GM19099 (cell line): Measurements from ENCODE around the gene TMEM163.
A peak's percentile ranks its signal among the peaks of the same experiment; 100 is the strongest.

Experiments
- POLR2A ChIP-seq: IDR thresholded peaks from 3 replicates; pipeline ENCODE4 v1.6.1; 2011; ENCODE audit warnings: low read depth; ENCODE audit not compliant: insufficient read length; ENCODE audit errors: extremely low read depth

The TMEM163 gene

GRCh38 chr2:134718817-134719814 lies at the start of gene TMEM163:
TSS of gene TMEM163 (minus strand) at chr2:134719000.
- no peak for TF ChIP-seq POLR2A

DNA sequence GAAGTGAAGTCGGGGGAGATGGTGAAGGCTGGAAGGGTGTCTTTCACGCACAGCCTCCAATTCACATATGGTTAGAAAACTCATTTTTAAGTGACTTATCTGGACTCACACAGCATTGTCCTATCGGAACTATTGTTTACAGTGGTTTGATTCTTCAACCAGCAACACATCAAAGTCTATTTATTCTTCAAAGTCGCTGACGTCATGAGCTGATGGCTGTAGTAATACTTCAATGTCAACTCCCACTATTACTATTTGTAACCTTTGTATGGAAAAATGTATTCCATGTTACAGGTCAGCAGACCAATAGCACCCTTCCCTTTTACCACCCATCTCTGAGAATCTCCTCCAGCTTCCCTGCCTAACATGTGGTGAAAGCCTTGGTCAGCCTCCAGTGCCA lies 47.8 kb upstream of the TMEM163 start:
- TF ChIP-seq POLR2A: no peak

- TF ChIP-seq POLR2A: no peak
Observed at GRCh38 chr2:134765987-134766386, 47.2 kb upstream of the TMEM163 start.

- no peak for TF ChIP-seq POLR2A
Observed at GRCh38 chr2:134764164-134764563, 45.4 kb upstream of the TMEM163 start.

DNA sequence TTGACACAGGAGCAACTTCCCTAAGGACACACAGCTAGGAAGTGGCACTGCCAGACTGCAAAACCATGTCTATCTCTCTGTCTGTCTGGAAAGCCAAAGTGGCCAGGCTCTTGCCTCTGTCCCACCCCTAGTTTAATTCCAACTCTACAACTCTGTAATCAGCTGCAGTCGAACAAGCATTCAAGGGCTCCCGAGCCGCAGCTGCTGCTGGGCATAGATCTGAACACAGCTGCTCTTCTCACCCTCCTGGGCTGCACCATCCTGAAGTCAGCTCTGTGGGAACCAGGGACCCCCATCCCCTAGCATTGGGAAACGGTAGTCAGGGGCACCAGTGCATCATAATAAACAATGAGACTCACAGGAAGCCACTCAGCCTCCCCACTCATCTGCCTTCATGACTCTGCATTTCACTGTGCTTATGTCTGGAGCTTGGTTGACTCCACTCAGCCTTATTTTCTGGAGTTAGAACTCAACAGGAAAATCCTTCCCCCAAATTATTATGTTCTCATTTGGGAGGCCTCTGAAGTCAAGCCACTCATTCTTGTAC lies 44.4 kb upstream of the TMEM163 start:
- TF ChIP-seq POLR2A: no peak

GRCh38 chr2:134762508-134762907 lies 43.7 kb upstream of the TMEM163 start:
- TF ChIP-seq POLR2A: no peak

DNA sequence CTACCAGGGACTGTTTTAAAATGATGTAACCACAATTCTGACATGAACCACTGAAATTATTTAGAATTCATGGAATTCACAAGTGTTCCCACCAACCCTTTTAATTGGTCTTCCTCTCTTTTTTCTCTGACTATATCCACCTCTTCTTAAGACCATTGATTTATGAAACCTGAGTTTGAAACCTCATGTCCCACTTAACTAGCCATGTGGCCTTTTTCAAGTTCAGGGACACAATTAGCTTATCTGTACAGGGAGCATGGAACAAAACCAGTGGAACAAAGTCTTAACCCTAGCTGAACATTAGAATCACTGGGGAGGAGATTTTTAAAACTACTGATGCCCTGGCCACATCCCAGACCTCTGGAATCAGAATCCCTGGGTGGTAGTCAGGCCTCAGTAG lies 41.6 kb upstream of the TMEM163 start:
- no peak for TF ChIP-seq POLR2A

DNA sequence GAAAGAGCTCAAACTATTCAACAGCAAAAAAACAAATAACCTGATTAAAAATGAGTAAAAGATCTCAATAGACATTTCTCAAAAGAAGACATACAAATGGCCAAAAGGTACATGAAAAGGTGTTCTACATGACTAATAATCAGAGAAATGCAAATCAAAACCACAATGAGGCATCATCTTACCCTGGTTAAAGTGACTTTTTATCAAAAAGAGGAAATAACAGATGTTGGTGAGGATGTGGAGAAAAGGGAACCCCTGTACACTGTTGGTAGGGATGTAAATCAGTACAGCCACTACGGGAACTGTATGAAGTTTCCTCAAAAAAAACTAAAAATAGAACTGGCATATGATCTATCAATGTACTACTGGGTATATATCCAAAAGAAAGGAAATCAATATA lies 39.8 kb upstream of the TMEM163 start:
- no peak for TF ChIP-seq POLR2A

GRCh38 chr2:134745546-134745945 lies 26.7 kb upstream of the TMEM163 start:
- no peak for TF ChIP-seq POLR2A

- no peak for TF ChIP-seq POLR2A
Observed at GRCh38 chr2:134745023-134745422, 26.2 kb upstream of the TMEM163 start.

DNA sequence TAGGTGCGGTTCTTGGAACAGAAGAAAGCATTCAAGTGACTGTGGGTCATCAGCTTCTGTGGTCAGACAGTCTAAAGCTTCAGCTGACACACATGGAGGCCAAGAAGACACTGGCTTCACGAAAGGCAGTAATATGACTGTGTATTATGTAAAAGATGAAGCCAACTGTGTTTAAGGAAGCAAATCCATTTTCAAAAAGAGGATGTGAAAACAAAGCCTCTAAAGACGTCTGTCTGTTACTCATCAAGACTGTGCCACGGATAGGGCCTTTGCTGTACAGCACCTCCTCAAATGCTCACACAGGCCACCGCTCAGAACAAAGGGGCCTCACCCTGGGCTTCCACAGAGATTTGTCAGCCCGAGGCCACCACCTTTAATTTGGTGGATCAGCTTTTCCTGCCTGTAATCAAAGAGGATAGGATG lies 21.1 kb upstream of the TMEM163 start:
- peak; percentile 50 for TF ChIP-seq POLR2A

- TF ChIP-seq POLR2A: no peak
Observed at GRCh38 chr2:134739236-134739878, 20.6 kb upstream of the TMEM163 start.

- no peak for TF ChIP-seq POLR2A
Observed at GRCh38 chr2:134738141-134738870, 19.5 kb upstream of the TMEM163 start.

GRCh38 chr2:134737671-134738070 lies 18.9 kb upstream of the TMEM163 start:
- no peak for TF ChIP-seq POLR2A
